Measurements from ENCODE around the gene ATRN.
"Not testable (repeated sequence)": the region's sequence is repeated elsewhere in the genome, so short reads cannot be mapped to it uniquely, and the experiment has no call there.

ATRN gene

DNA sequence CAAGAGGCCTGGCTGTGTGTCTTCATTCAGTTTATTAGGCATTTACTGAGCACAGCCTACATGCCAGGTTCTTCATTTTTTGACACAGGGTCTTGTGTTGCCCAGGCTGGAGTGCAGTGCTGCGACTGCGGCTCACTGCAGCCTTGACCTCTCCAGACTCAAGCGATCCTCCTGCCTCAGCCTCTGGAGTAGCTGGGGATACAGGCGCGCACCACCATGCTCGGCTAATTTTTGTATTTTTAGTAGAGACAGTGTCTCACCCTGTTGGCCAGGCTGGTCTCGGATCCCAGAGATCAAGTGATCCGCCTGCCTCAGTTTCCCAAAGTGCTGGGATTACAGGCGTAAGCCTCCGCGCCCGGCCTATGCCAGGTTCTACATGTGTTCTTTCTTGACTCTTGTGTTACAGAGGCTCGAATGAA is 601 bp upstream of the ATRN start:
- DNase-seq (ENCODE audit: low spot score), result no peak

GRCh38 chr20:3471397-3472021 is 691 bp downstream of the ATRN start:
- no peak for DNase-seq (ENCODE audit: low spot score)

- DNase-seq (ENCODE audit: low spot score), result no peak
Observed at GRCh38 chr20:3472105-3472504, 1.3 kb downstream of the ATRN start.

GRCh38 chr20:3473324-3473723 is 2.5 kb downstream of the ATRN start:
- no peak for DNase-seq (ENCODE audit: low spot score)

GRCh38 chr20:3473944-3474343 is 3.1 kb downstream of the ATRN start:
- DNase-seq (ENCODE audit: low spot score), result no peak

DNA sequence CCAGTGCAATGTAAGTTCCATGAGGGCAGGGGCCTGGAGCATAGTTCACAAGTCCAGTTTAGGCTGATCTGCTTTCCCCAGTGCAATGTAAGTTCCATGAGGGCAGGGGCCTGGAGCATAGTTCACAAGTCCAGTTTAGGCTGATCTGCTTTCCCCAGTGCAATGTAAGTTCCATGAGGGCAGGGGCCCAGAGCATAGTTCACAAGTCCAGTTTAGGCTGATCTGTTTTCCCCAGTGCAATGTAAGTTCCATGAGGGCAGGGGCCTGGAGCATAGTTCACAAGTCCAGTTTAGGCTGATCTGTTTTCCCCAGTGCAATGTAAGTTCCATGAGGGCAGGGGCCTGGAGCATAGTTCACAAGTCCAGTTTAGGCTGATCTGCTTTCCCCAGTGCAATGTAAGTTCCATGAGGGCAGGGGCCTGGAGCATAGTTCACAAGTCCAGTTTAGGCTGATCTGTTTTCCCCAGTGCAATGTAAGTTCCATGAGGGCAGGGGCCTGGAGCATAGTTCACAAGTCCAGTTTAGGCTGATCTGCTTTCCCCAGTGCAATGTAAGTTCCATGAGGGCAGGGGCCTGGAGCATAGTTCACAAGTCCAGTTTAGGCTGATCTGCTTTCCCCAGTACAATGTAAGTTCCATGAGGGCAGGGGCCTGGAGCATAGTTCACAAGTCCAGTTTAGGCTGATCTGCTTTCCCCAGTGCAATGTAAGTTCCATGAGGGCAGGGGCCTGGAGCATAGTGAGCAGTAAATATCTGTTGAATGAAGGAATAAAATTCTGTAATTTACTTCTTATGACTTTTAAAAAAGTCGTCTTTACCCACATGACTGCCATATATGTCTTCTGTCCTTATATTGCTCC is 6.4 kb downstream of the ATRN start:
- not testable (repeated sequence) for DNase-seq (ENCODE audit: low spot score)

DNA sequence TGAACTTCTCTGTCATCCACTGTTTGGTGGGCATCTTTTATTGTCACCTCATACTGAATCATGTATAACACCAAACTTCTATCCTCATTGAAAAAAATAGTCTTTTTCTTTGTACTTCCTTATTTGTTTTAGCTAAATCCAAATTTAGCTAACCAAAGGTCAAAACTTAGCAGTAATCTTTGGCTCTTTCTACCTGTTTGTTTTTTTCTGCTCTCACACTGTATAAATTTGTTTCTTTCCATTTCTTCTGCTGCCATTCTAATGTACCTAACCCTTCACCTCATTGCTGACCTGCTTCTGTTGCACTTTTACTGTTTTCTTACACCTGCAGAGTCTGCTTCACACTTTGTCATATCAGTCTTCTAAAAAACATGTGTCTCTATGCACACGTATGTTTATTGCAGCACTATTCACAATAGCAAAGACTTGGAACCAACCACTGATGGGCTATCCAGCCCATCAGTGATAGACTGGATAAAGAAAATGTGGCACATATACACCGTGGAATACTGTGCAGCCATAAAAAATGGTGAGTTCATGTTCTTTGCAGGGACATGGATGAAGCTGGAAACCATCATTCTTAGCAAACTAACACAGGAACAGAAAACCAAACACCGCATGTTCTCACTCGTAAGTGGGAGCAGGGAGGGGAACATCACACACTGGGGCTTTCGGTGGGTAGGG is 7.2 kb downstream of the ATRN start:
- DNase-seq (ENCODE audit: low spot score), result no peak

- DNase-seq (ENCODE audit: low spot score), result no peak
Observed at GRCh38 chr20:3479025-3479424, 8.2 kb downstream of the ATRN start.

DNA sequence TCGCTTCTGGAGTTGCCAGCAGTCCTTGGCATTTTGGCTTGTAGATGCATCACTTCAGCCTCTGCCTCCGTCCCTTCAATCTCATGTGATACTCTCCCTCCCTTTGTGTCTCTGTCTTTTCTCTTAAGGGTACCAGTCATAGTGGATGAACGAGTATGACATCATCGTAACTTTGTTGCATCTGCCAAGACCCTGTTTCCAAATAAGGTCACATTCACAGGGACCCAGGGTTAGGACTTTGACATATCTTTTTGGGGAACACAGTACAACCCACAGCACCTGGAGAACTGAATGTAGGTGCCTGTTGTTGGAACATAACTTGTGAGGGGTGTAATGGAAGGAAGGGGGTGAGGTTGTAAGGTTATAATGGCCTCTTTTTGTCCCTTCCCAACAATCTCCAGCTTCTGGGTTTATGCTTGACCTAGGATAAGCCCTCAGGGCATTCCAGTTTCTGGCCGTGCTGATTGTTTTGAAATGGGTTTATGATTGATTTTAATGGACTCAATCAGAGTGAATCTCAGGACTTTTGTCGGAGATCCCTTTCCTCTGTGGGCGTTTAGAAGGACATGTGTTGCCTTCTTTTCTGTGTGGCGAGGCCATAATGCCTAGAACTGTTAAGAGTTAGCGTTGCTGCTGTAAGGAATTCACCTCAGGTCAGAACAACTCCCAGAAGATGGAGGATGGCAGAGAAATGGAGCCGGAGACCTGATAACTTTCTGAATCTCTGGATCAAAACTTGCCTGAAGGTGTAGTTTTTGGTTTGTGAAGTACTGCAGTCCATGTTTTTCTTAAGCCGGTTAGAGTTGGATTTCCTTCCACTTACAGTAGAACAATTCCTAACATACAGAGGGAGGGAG is 9.2 kb downstream of the ATRN start:
- no peak for DNase-seq (ENCODE audit: low spot score)

DNA sequence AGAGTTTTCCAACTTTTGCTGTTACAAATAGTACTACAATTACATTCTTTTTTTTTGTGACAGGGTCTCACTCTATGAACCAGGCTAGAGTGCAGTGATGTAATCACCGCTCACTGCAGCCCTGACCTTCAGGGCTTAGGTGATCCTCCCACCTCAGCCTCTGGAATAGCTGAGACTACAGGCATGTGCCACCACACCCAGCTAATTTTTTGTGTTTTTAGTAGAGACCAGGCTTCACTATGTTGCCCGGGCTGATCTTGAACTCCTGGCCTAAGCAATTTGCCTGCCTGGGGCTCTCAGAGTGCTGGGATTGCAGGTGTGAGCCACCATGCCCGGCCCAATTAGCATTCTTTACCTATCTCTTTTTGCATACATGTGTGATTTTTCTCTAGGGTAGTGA is 12.5 kb downstream of the ATRN start:
- no peak for DNase-seq (ENCODE audit: low spot score)

DNA sequence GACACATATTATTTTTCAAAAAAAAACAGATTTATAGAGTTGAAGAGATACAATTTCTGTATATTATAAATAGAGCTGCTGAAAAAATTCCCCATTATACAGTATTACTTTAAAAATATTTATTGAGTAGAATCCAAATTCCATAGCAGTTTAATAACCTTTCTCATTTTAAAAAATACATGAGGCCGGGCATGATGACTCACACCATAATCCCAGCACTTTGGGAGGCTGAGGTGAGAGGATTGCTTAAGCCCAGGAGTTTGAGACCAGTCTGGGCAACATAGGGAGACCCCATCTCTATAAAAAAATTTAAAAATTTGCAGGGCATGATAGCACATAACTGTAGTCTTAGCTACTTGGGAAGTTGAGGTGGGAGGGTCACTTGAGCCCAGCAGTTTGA is 13.0 kb downstream of the ATRN start:
- no peak for DNase-seq (ENCODE audit: low spot score)

- no peak for DNase-seq (ENCODE audit: low spot score)
Observed at GRCh38 chr20:3485913-3486312, 15.1 kb downstream of the ATRN start.

DNA sequence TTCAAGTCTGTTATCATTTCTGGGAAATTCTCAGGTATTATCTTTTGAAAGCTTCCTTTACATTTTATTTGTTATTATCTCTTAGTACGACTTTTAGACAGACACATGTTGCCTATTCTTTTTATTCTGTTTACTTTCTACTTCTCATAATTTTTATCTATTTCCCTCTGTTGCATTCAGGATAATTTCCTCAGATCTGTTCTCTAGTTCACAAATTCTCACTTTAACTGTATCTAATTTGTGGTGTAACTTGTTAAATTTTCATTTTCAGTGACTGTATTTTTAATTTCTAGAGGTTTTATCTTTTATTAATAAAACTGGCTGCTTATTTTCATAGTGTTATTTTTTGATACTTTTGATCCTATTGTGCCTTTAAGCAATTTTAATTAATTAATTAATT is 16.0 kb downstream of the ATRN start:
- DNase-seq (ENCODE audit: low spot score), result no peak

GRCh38 chr20:3492669-3493068 is 21.9 kb downstream of the ATRN start:
- DNase-seq (ENCODE audit: low spot score), result no peak

DNA sequence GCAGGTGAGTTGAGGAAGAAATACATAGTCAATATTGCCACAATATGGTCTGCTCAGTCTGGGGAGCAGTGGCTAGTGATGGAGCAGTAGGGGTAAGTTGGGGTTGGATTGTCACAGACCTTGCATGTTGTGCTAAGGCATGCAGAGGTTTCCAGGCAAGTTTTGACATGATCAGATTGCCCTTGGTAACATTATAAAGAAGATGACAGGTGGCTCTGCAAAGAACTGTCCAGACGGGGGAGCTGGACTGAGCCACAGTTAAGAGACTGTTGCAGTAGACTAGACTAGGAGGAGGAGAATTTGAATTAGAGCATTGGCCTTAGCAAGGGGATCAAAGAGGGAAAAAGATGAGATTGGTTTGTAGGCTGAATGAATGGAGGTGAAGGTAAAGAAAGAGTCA is 23.4 kb downstream of the ATRN start:
- no peak for DNase-seq (ENCODE audit: low spot score)

DNA sequence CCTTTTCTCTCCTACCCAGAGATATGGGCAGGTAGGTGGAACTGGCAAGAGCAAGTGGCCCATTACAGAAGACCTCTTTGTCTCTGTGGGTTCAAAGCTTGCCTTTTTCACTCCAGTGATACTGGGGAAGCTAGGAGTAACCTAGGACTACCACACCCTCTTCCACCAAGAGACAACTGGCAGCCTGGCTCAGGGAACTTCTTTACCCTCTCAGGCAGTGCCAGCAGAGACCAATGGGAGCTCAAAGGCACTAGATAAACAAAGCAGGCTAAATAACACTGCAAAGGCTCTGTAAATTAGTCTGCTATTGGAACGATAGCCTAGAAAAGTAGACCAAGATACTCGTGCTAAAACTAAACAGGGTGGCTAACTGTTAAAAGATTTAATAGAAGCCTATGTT is 32.1 kb downstream of the ATRN start:
- no peak for DNase-seq (ENCODE audit: low spot score)

GRCh38 chr20:3505148-3505547 is 34.3 kb downstream of the ATRN start:
- DNase-seq (ENCODE audit: low spot score), result no peak

DNA sequence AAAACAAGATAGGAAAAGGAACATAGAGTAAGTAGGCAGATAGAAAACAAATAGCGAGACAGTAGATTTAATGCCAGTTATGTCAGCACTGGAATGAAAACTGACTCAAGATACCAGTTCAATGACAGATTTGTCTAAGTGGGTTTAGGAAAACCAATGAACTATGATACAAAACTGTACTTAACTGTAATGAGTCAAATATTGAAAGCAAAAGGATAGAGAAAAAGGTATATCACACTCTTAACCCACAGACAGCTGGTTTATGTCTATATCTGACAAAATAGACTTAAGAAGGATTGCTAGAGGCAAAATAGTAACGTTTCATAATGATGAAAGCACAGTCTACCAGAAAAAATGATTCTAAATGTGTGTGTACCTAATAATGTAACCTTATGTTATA is 38.2 kb downstream of the ATRN start:
- no peak for DNase-seq (ENCODE audit: low spot score)

DNA sequence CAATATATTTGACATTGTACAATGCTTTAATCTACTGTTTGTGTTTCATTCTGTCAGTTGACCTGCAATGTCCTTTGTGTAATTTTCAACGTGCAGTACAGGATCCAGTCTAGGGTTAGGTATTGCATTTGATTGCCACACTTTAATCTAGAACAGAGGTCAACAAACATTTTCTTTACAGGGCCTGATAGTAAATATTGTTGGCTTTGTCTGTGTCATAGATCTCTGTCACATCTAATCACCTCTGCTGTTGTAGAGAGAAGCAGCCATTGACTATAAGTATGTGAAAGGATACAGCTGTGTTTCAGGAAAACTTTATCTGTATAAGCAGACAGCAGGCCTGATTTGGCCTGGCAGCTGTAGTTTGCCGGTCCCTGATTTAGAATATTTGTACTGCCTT is 39.3 kb downstream of the ATRN start:
- DNase-seq (ENCODE audit: low spot score), result no peak

- DNase-seq (ENCODE audit: low spot score), result not testable (repeated sequence)
Observed at GRCh38 chr20:3512239-3512638, 41.4 kb downstream of the ATRN start.

DNA sequence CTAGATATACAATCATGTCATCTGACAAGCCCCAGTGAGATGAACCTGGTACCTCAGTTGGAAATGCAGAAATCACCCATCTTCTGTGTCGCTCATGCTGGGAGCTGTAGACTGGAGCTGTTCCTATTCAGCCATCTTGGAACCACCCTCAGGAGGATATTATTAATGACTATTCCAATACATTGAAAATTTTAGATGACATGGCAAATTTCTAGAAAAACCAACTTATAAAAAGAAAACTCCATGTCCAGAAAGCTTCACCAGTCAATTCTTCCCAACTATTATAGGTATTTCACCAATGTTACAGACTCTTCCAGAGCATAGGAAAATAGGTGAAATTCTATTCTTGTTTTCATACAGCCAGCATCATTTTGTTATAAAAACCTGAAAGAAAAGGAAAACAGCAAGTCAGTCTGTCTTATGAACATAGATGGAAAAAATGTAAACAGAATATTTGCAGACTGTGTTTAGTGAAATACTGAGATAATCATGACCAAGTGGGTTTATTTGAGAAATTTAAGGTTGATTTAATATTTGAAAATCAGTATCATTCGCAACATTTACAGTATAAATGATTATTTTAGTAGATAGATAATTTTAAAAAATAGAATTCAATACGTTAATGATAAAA is 43.3 kb downstream of the ATRN start:
- no peak for DNase-seq (ENCODE audit: low spot score)

All from cerebellar cortex (tissue), 1 donor.